KOPT-K1 (cell line): ENCODE data around the gene PRELID1.

ENCODE experiments used
- H3K27ac ChIP-seq: fragments of 200-600 bp; sonication (generic); 2 replicates; pipeline ENCODE4 v1.5.1; 2016; ENCODE audit warnings: antibody characterized with exemption, mild to moderate bottlenecking, low read depth, low read length; ENCODE audit not compliant: poor library complexity, severe bottlenecking
- H3K36me3 ChIP-seq: fragments of 200-600 bp; sonication (generic); 2 replicates; pipeline ENCODE4 v1.5.1; 2017; ENCODE audit warnings: antibody characterized with exemption, mild to moderate bottlenecking, low read length, moderate library complexity; ENCODE audit not compliant: insufficient read depth
- H3K9me3 ChIP-seq: fragments of 200-600 bp; sonication (generic); 2 replicates; pipeline ENCODE4 v1.5.1; 2017; ENCODE audit warnings: antibody characterized with exemption, low read length, mild to moderate bottlenecking; ENCODE audit not compliant: insufficient read depth, poor library complexity, severe bottlenecking

Gene PRELID1

GRCh38 chr5:177316005-177316404 is 12.4 kb downstream of the PRELID1 start:
- Histone ChIP-seq H3K27ac (no peak overlapping the region), H3K9me3 (no peaks in the 10 kb centered on the region), H3K36me3 (peaks cover 4% of the 10 kb centered on the region; the same call in 1 of the 2 replicates)

DNA sequence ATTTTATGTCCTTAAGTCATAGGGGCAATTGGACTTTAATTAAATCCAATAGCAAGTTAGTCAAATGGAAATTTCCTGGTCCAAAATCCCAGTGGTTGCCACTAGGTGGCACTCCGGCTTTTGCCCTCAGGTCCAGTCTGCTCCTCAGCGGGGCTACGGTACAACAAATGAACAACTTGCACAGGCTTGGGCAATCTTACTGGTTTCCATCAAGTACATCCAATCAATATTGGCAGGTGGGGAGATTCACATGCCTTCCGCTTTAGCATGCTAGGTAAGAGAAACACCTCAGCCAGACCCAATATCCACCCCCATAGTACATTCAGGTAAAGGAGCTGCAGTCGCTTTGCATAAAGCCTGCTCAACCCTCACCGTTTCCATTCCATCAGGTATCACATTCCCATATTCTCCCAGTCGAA is 14.4 kb downstream of the PRELID1 start:
- Histone ChIP-seq H3K36me3 (peaks cover 4% of the 10 kb centered on the region; the same call in 1 of the 2 replicates), H3K9me3 (no peaks in the 10 kb centered on the region), H3K27ac (no peak overlapping the region)

DNA sequence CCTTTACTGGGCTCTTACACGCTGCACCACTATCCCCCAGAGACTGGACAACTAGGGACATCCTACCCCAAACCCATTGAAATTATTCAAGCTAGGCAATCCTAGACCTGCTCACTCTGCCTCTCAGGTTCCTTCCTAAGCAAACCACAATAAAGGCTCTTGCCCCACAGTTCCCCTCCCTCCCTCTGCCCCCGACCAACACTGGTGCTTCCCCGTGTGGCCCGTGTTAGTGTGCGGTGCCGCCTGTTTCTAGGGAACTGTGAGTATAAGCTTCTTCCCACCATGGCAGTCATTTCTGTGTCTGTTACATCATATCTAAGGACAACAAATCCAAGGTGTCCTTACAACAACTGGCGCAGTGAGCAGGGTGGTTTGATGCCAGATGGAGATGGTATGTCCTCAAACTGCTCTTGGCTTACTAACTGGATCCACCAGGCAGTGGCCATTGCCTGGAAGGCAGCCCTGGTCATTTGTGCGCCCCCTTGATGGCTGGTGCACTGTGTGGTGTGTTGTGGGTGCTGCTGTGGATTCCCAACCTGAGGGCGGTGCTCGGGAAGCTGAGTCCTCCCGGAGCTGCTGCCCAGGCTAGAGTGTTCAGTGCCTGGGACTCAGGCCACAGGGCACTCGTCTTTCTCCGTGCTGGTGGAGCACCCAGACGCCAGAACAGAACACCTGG is 16.5 kb downstream of the PRELID1 start:
- Histone ChIP-seq H3K36me3 (peaks cover 4% of the 10 kb centered on the region), H3K9me3 (no peaks in the 10 kb centered on the region), H3K27ac (no peak overlapping the region)

DNA sequence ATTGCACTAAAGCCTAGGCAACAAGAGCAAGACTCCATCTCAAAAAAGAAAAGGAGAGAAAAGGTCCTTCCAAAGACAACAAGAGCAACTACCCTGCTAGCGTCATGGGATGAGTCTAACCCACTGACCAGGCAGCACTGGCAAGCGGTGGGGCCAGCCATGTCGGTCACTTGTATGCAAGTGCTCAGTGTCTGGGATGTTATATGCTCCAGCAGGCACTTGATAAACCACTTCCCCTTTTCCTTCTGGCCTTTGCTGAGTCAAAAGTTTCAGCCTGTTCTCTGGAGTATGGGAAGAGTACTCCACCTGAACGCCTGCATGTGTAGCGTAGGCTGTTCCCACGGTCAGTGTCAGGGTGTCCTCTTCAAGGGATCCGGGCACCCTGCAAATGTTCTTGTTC is 17.3 kb downstream of the PRELID1 start:
- H3K27ac ChIP-seq = no peak overlapping the region
- peaks cover 4% of the 10 kb centered on the region for H3K36me3 ChIP-seq
- no peaks in the 10 kb centered on the region for H3K9me3 ChIP-seq

- Histone ChIP-seq H3K36me3 (peaks cover 35% of the 10 kb centered on the region), H3K27ac (no peak overlapping the region), H3K9me3 (no peaks in the 10 kb centered on the region)
Measured at GRCh38 chr5:177325868-177326381, 22.3 kb downstream of the PRELID1 start.

DNA sequence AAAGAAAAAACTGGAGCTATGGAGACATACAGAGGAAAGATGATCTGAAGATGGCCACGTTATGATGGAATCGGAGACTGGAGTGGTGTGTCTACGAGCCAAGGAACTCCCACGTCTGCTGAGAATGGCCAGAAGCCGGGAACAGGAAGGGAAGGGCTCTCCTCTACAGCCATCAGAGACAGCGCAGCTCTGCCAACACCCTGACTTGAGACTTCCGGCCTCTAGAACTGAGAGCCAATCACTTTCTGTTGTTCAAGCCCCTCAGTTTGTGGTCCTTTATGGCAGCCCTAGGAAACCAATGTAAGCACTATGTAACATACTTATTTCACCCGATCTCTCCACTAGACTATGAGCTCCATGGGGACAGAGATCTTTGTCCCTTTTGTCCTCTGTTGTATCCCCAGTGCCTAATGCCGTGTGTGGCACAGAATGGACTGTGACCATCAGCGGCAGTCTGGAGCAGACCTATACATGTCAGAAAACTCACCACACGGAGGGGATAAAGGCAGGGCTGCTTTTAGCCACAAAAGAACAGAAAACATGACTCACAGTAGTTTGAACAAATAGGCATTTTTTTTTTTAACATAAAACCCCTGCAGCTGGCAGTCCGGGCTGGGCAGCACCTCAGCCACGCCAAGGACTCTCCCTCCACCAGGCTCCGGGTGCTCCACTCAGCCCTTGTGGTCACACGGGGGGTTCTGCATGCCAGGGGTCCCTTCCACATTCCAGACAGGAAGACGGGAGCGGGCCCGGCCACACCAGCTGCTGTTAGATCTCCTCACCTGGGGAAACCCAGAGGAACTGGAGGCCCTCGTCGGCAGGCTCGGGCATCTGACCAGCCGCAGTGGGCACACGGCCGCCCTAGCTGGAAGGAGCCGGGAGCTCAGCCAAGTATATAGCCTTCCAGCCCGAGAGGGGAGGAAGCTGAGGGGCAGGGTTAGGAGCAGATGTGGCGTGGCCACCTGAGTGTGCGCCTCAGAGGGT is 24.2 kb downstream of the PRELID1 start:
- Histone ChIP-seq H3K27ac (no peak overlapping the region), H3K9me3 (no peaks in the 10 kb centered on the region), H3K36me3 (peaks cover 54% of the 10 kb centered on the region)

GRCh38 chr5:177328545-177329231 is 25.1 kb downstream of the PRELID1 start:
- H3K36me3 ChIP-seq = peaks cover 63% of the 10 kb centered on the region
- H3K27ac ChIP-seq = no peak overlapping the region
- H3K9me3 ChIP-seq = no peaks in the 10 kb centered on the region

GRCh38 chr5:177329883-177330282 is 26.3 kb downstream of the PRELID1 start:
- peaks cover 75% of the 10 kb centered on the region for H3K36me3 ChIP-seq

DNA sequence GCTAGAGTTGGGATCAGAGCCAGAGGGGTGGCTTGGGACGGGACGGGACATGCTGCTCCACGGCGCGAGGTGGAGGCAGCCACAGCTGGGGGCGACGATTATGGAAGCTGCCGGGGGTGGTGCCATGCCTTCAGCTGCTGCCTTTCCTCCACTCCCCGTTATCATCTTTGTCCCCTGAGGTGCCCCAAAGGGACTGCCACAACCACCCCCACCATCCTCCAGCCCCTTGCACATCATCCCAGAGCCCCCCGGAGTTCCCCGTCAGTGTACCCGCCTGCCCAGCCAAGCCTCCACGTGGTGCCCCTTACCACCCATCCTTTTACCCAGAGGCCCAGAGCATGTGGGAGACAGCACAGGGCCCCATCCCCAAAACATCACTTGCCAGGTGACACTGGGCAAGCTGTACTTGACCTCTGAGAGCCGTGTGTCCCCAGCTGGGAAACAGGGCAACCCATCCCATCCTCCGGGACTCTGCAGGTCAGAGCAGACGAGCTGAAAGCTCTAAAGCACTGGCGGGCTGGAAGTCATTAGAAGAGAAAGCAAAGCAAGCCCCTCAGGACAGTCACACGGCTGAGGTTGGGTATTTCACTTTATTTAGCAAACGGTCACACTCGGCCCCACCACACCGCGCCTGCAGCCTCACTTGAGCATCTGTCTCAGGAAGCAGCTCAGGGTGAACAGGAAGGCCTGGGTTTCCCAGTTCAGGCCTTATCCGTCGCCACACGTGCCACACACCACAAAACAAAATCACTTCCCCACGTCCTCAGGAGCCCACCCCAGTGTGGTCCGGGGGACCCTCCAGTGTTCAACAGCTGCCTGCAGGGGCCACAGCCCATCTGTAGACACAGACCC is 27.6 kb downstream of the PRELID1 start:
- no peaks in the 10 kb centered on the region for H3K9me3 ChIP-seq
- H3K27ac ChIP-seq = no peak overlapping the region
- peaks cover 88% of the 10 kb centered on the region for H3K36me3 ChIP-seq

More at GRCh38 chr5:177329883-177330282, 26.3 kb downstream of the PRELID1 start:
- H3K27ac ChIP-seq = no peak overlapping the region
- no peaks in the 10 kb centered on the region for H3K9me3 ChIP-seq

DNA sequence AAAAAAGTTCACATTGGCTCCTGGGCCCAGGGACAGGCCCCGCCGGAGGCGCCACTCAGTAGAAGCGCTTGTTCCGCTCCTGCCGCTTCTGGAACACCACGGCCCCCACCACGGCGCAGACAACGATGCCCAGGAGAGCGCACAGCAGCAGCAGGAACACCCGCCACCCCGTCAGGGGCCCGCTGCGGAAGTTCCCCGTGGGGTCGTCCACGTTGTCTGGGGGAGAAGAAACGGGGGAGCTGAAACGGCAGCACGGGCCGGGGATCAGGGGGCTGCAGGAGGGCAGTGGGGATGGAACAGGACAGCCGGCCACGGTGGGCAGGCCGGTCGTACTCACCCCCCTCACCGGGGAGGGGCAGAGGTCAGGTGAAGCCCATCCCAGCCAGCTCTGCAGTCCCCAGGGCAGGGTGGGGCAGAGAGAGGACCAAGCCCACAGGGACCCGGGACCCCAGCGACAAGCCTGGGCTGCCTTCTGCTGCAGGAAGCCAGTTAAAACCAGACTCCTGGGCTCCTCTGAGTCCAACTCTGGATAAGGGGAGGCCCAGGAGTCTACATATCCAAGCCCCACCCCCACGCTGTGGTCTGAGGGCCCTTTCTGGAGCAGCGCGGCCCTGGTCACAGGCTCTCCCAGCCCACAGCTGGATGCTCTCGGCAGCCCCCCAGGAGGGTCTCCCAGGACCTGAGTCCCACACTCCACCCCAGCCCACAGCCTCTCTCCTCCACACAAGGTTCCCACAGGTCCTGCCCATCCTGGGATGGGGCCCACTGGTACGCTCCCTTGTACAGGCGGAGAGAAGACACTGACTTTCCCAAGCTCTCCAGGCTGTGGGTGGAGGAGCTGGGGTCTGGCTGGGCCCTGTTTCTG is 28.7 kb downstream of the PRELID1 start:
- Histone ChIP-seq H3K36me3 (peaks cover 98% of the 10 kb centered on the region), H3K9me3 (no peaks in the 10 kb centered on the region), H3K27ac (no peak overlapping the region)

DNA sequence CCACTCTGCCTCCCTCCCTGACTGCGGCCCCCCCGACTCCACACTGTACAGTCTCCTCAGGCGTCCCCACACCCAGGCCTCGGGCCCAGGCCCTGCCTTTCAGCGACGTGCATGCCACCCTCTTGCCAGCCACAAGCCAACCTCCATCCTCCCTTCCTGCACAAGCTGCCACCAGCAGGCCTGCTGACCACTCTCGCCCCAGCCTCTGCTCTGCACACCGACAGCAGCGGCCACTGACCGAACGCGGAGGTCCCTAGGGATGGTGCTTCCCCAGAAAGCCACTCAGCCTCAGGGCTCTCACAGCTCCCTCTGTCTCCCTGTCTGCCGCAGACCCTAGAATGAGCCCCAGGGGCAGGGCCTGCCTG is 29.3 kb downstream of the PRELID1 start:
- H3K27ac ChIP-seq = no peak overlapping the region
- no peaks in the 10 kb centered on the region for H3K9me3 ChIP-seq
- H3K36me3 ChIP-seq = peaks cover 98% of the 10 kb centered on the region

- no peaks in the 10 kb centered on the region for H3K9me3 ChIP-seq
- no peak overlapping the region for H3K27ac ChIP-seq
- peaks cover 98% of the 10 kb centered on the region for H3K36me3 ChIP-seq
Measured at GRCh38 chr5:177333420-177334154, 30.0 kb downstream of the PRELID1 start.

- peaks cover 100% of the 10 kb centered on the region for H3K36me3 ChIP-seq
- H3K27ac ChIP-seq = no peak overlapping the region
- H3K9me3 ChIP-seq = no peaks in the 10 kb centered on the region
Measured at GRCh38 chr5:177334155-177334551, 30.6 kb downstream of the PRELID1 start.
